Vagina (tissue), 2 donors: ENCODE data around the gene NIPBL. TPM values are rescaled to one million over a fixed set of nuclear protein-coding genes. Genes with fewer than 3 reads are reported as not detected.

Source experiments
- DNase-seq, 2 donors: peaks; one replicate each; pipeline ENCODE4 v3.0.0-alpha.2; 2017; ENCODE audit errors: extremely low spot score in 2 of 2
- H3K27ac ChIP-seq: fragments of 200-600 bp; sonication (generic); one replicate; pipeline ENCODE4 v1.5.1; 2019
- H3K27me3 ChIP-seq: fragments of 200-600 bp; sonication (generic); one replicate; pipeline ENCODE4 v1.5.1; 2019
- H3K36me3 ChIP-seq, 2 donors: fragments of 200-600 bp; sonication (generic); one replicate each; pipeline ENCODE4 v1.5.1; 2017 to 2019
- H3K4me1 ChIP-seq: fragments of 200-600 bp; sonication (generic); one replicate; pipeline ENCODE4 v1.5.1; 2019
- H3K4me3 ChIP-seq, 2 donors: fragments of 200-600 bp; sonication (generic); 1 replicate in 1 of 2; 2 replicates in 1 of 2; pipeline ENCODE4 v1.5.1; 2016 to 2019
- H3K9me3 ChIP-seq: fragments of 200-600 bp; sonication (generic); one replicate; pipeline ENCODE4 v1.5.1; 2019
- CTCF ChIP-seq, 3 experiments: fragments of 450-650 bp in 2 of 3; fragments of 200-600 bp in 1 of 3; sonication (generic) in 1 of 3; IDR thresholded peaks; one replicate each; pipeline ENCODE4 v1.5.1; 2017 to 2019; ENCODE audit warnings: antibody characterized with exemption in 3 of 3, mild to moderate bottlenecking in 2 of 3, moderate library complexity in 2 of 3
- POLR2A ChIP-seq, 2 donors: fragments of 450-650 bp; IDR thresholded peaks; one replicate each; pipeline ENCODE4 v1.6.1; 2017; ENCODE audit warnings: antibody characterized with exemption in 2 of 2, mild to moderate bottlenecking in 2 of 2, moderate library complexity in 2 of 2
- POLR2AphosphoS5 ChIP-seq, 2 donors: sonication (generic); formaldehyde crosslinking; IDR thresholded peaks; one replicate each; pipeline ENCODE4 v1.9.0; 2017; ENCODE audit warnings: antibody characterized with exemption in 2 of 2, mild to moderate bottlenecking in 2 of 2, low read depth in 1 of 2; ENCODE audit not compliant: insufficient read depth in 1 of 2
- intact Hi-C: fragments of 100-400 bp; cut with DNase I; formaldehyde crosslinking; loops from one replicate; pipeline ENCODE4 v1.15.1; 2023
- total RNA-seq: library from RNA; depleted of rRNA; stranded (reverse); fragments of >200 nt; gene quantifications from one replicate; pipeline ENCODE4 v1.2.3, GENCODE V29; 2016

The NIPBL gene
- total RNA-seq, 1 donor from 2014 or later = 67.8 TPM

GRCh38 chr5:36919238-36919637, 42.7 kb downstream of the NIPBL start:
- H3K9me3 ChIP-seq = no peaks in the 10 kb centered on the region
- H3K36me3 ChIP-seq = no peaks in the 10 kb centered on the region
- DNase-seq = no peak
- TF ChIP-seq CTCF (IDR thresholded peaks at IDR 0.05) = no peak
- TF ChIP-seq POLR2A (IDR thresholded peaks at IDR 0.05) = no peak
- no peak for TF ChIP-seq POLR2AphosphoS5 (IDR thresholded peaks at IDR 0.05; ENCODE audit: insufficient read depth in 1 of 2, low read depth in 1 of 2)
- no peak overlapping the region for H3K27ac ChIP-seq
- intact Hi-C loops = no loop called here
- H3K4me1 ChIP-seq = peaks cover 33% of the 10 kb centered on the region
- H3K4me3 ChIP-seq = no peak overlapping the region
- no peaks in the 10 kb centered on the region for H3K27me3 ChIP-seq

GRCh38 chr5:36919650-36920049, 43.1 kb downstream of the NIPBL start:
- Histone ChIP-seq H3K4me3 (no peak overlapping the region), H3K36me3 (no peaks in the 10 kb centered on the region), H3K9me3 (no peaks in the 10 kb centered on the region), H3K4me1 (peaks cover 33% of the 10 kb centered on the region), H3K27ac (no peak overlapping the region), H3K27me3 (no peaks in the 10 kb centered on the region)
- no peak for TF ChIP-seq POLR2A (IDR thresholded peaks at IDR 0.05)
- TF ChIP-seq CTCF (IDR thresholded peaks at IDR 0.05) = no peak
- no peak for TF ChIP-seq POLR2AphosphoS5 (IDR thresholded peaks at IDR 0.05; ENCODE audit: insufficient read depth in 1 of 2, low read depth in 1 of 2)
- intact Hi-C loops = no loop called here
- no peak for DNase-seq

- no peak overlapping the region for H3K27ac ChIP-seq
- no peak overlapping the region for H3K4me3 ChIP-seq
- no peaks in the 10 kb centered on the region for H3K9me3 ChIP-seq
- peaks cover 11% of the 10 kb centered on the region for H3K4me1 ChIP-seq
- DNase-seq = no peak
- TF ChIP-seq POLR2AphosphoS5 (IDR thresholded peaks at IDR 0.05; ENCODE audit: insufficient read depth in 1 of 2, low read depth in 1 of 2) (no peak), POLR2A (IDR thresholded peaks at IDR 0.05) (no peak), CTCF (IDR thresholded peaks at IDR 0.05) (no peak)
- no peaks in the 10 kb centered on the region for H3K27me3 ChIP-seq
- intact Hi-C loops = no loop called here
- no peaks in the 10 kb centered on the region for H3K36me3 ChIP-seq
Measured at GRCh38 chr5:36928947-36929346, 52.4 kb downstream of the NIPBL start.

GRCh38 chr5:36929438-36929837, 52.9 kb downstream of the NIPBL start:
- Histone ChIP-seq H3K4me1 (peaks cover 11% of the 10 kb centered on the region), H3K4me3 (no peak overlapping the region), H3K36me3 (no peaks in the 10 kb centered on the region), H3K27ac (no peak overlapping the region), H3K9me3 (no peaks in the 10 kb centered on the region), H3K27me3 (no peaks in the 10 kb centered on the region)
- TF ChIP-seq POLR2A (IDR thresholded peaks at IDR 0.05) (no peak), CTCF (IDR thresholded peaks at IDR 0.05) (no peak), POLR2AphosphoS5 (IDR thresholded peaks at IDR 0.05; ENCODE audit: insufficient read depth in 1 of 2, low read depth in 1 of 2) (no peak)
- intact Hi-C loops = no loop called here
- no peak for DNase-seq

- Histone ChIP-seq H3K9me3 (no peaks in the 10 kb centered on the region), H3K4me3 (no peak overlapping the region), H3K27ac (no peak overlapping the region), H3K27me3 (no peaks in the 10 kb centered on the region), H3K36me3 (no peaks in the 10 kb centered on the region), H3K4me1 (peaks cover 34% of the 10 kb centered on the region)
- DNase-seq = no peak
- TF ChIP-seq POLR2A (IDR thresholded peaks at IDR 0.05) = no peak
- no peak for TF ChIP-seq CTCF (IDR thresholded peaks at IDR 0.05)
- TF ChIP-seq POLR2AphosphoS5 (IDR thresholded peaks at IDR 0.05; ENCODE audit: insufficient read depth in 1 of 2, low read depth in 1 of 2) = no peak
- intact Hi-C loops = no loop called here
Measured at GRCh38 chr5:36932056-36932455, 55.5 kb downstream of the NIPBL start.
